ENCODE results near the gene CLIP3.
"Not testable (repeated sequence)": the region's sequence is repeated elsewhere in the genome, so short reads cannot be mapped to it uniquely, and the experiment has no call there.

Gene CLIP3

GRCh38 chr19:36046443-36047050 is 13.9 kb upstream of the CLIP3 start:
- Histone ChIP-seq H3K9me3 (ENCODE audit: insufficient read depth, low read length) (no peaks in the 10 kb centered on the region), H3K27me3 (ENCODE audit: insufficient read depth, insufficient read length) (no peaks in the 10 kb centered on the region), H3K4me1 (ENCODE audit: insufficient read depth, insufficient read length) (peaks cover 8% of the 10 kb centered on the region), H3K36me3 (ENCODE audit: insufficient read depth, insufficient read length, low read length) (no peaks in the 10 kb centered on the region), H3K4me3 (ENCODE audit: insufficient read length, low read depth) (no peak overlapping the region), H3K9ac (ENCODE audit: insufficient read length, low read depth) (no peak overlapping the region)
- no peak for DNase-seq (ENCODE audit: low read depth, low spot score)
- no peak for TF ChIP-seq SUZ12 (IDR thresholded peaks at IDR 0.05; ENCODE audit: extremely low read depth, insufficient read depth, insufficient read length)

GRCh38 chr19:36043952-36044351 is 11.3 kb upstream of the CLIP3 start:
- Histone ChIP-seq H3K4me1 (ENCODE audit: insufficient read depth, insufficient read length) (peaks cover 3% of the 10 kb centered on the region), H3K9me3 (ENCODE audit: insufficient read depth, low read length) (no peaks in the 10 kb centered on the region), H3K9ac (ENCODE audit: insufficient read length, low read depth) (no peak overlapping the region), H3K27me3 (ENCODE audit: insufficient read depth, insufficient read length) (no peaks in the 10 kb centered on the region), H3K4me3 (ENCODE audit: insufficient read length, low read depth) (no peak overlapping the region), H3K36me3 (ENCODE audit: insufficient read depth, insufficient read length, low read length) (no peaks in the 10 kb centered on the region)
- TF ChIP-seq YY1 (IDR thresholded peaks at IDR 0.05; ENCODE audit: insufficient read depth, insufficient read length) (no peak), ZNF274 (IDR thresholded peaks at IDR 0.05; ENCODE audit: low read depth, low read length) (no peak), SUZ12 (IDR thresholded peaks at IDR 0.05; ENCODE audit: extremely low read depth, insufficient read depth, insufficient read length) (no peak)
- DNase-seq (ENCODE audit: low read depth, low spot score) = no peak

- H3K27me3 ChIP-seq (ENCODE audit: insufficient read depth, insufficient read length) = no peaks in the 10 kb centered on the region
- no peak overlapping the region for H3K4me3 ChIP-seq (ENCODE audit: insufficient read length, low read depth)
- H3K4me1 ChIP-seq (ENCODE audit: insufficient read depth, insufficient read length) = peaks cover 3% of the 10 kb centered on the region
- TF ChIP-seq SUZ12 (IDR thresholded peaks at IDR 0.05; ENCODE audit: extremely low read depth, insufficient read depth, insufficient read length) = no peak
- no peak for TF ChIP-seq YY1 (IDR thresholded peaks at IDR 0.05; ENCODE audit: insufficient read depth, insufficient read length)
- no peak for TF ChIP-seq ZNF274 (IDR thresholded peaks at IDR 0.05; ENCODE audit: low read depth, low read length)
- H3K9ac ChIP-seq (ENCODE audit: insufficient read length, low read depth) = no peak overlapping the region
- H3K36me3 ChIP-seq (ENCODE audit: insufficient read depth, insufficient read length, low read length) = no peaks in the 10 kb centered on the region
- DNase-seq (ENCODE audit: low read depth, low spot score) = no peak
- no peaks in the 10 kb centered on the region for H3K9me3 ChIP-seq (ENCODE audit: insufficient read depth, low read length)
Measured at GRCh38 chr19:36041831-36042230, 9.2 kb upstream of the CLIP3 start.

- H3K4me3 ChIP-seq (ENCODE audit: insufficient read length, low read depth); H3K9ac ChIP-seq (ENCODE audit: insufficient read length, low read depth); H3K4me1 ChIP-seq (ENCODE audit: insufficient read depth, insufficient read length); H3K36me3 ChIP-seq (ENCODE audit: insufficient read depth, insufficient read length, low read length); H3K9me3 ChIP-seq (ENCODE audit: insufficient read depth, low read length); H3K27me3 ChIP-seq (ENCODE audit: insufficient read depth, insufficient read length); DNase-seq (ENCODE audit: low read depth, low spot score): not testable (repeated sequence)
Measured at GRCh38 chr19:36041092-36041491, 8.4 kb upstream of the CLIP3 start.

GRCh38 chr19:36040495-36040894 is 7.8 kb upstream of the CLIP3 start:
- no peak overlapping the region for H3K9ac ChIP-seq (ENCODE audit: insufficient read length, low read depth)
- H3K4me3 ChIP-seq (ENCODE audit: insufficient read length, low read depth) = no peak overlapping the region
- H3K27me3 ChIP-seq (ENCODE audit: insufficient read depth, insufficient read length) = no peaks in the 10 kb centered on the region
- H3K36me3 ChIP-seq (ENCODE audit: insufficient read depth, insufficient read length, low read length) = no peaks in the 10 kb centered on the region
- DNase-seq (ENCODE audit: low read depth, low spot score) = no peak
- H3K4me1 ChIP-seq (ENCODE audit: insufficient read depth, insufficient read length) = peaks cover 3% of the 10 kb centered on the region
- H3K9me3 ChIP-seq (ENCODE audit: insufficient read depth, low read length) = no peaks in the 10 kb centered on the region
- TF ChIP-seq SUZ12 (IDR thresholded peaks at IDR 0.05; ENCODE audit: extremely low read depth, insufficient read depth, insufficient read length) = no peak

GRCh38 chr19:36031308-36031707 is 1.4 kb downstream of the CLIP3 start:
- H3K36me3 ChIP-seq (ENCODE audit: insufficient read depth, insufficient read length, low read length) = peaks cover 9% of the 10 kb centered on the region
- TF ChIP-seq ZNF274 (IDR thresholded peaks at IDR 0.05; ENCODE audit: low read depth, low read length) = no peak
- TF ChIP-seq SUZ12 (IDR thresholded peaks at IDR 0.05; ENCODE audit: extremely low read depth, insufficient read depth, insufficient read length) = no peak
- no peak for TF ChIP-seq YY1 (IDR thresholded peaks at IDR 0.05; ENCODE audit: insufficient read depth, insufficient read length)
- no peaks in the 10 kb centered on the region for H3K9me3 ChIP-seq (ENCODE audit: insufficient read depth, low read length)
- no peaks in the 10 kb centered on the region for H3K27me3 ChIP-seq (ENCODE audit: insufficient read depth, insufficient read length)
- no peak for DNase-seq (ENCODE audit: low read depth, low spot score)
- H3K4me1 ChIP-seq (ENCODE audit: insufficient read depth, insufficient read length) = peaks cover 8% of the 10 kb centered on the region
- no peak overlapping the region for H3K4me3 ChIP-seq (ENCODE audit: insufficient read length, low read depth)
- no peak overlapping the region for H3K9ac ChIP-seq (ENCODE audit: insufficient read length, low read depth)

- Histone ChIP-seq H3K9me3 (ENCODE audit: insufficient read depth, low read length) (no peaks in the 10 kb centered on the region), H3K36me3 (ENCODE audit: insufficient read depth, insufficient read length, low read length) (peaks cover 13% of the 10 kb centered on the region), H3K4me3 (ENCODE audit: insufficient read length, low read depth) (no peak overlapping the region), H3K9ac (ENCODE audit: insufficient read length, low read depth) (no peak overlapping the region), H3K27me3 (ENCODE audit: insufficient read depth, insufficient read length) (no peaks in the 10 kb centered on the region), H3K4me1 (ENCODE audit: insufficient read depth, insufficient read length) (peaks cover 8% of the 10 kb centered on the region)
- no peak for DNase-seq (ENCODE audit: low read depth, low spot score)
- TF ChIP-seq ZNF274 (IDR thresholded peaks at IDR 0.05; ENCODE audit: low read depth, low read length) = no peak
- no peak for TF ChIP-seq SUZ12 (IDR thresholded peaks at IDR 0.05; ENCODE audit: extremely low read depth, insufficient read depth, insufficient read length)
- TF ChIP-seq YY1 (IDR thresholded peaks at IDR 0.05; ENCODE audit: insufficient read depth, insufficient read length) = no peak
Measured at GRCh38 chr19:36030264-36031148, 2.2 kb downstream of the CLIP3 start.

Data from NT2/D1 (cell line).